Measurements from ENCODE around the gene SSBP3. TPM values are rescaled to one million over a fixed set of nuclear protein-coding genes. Genes with fewer than 3 reads are reported as not detected.
"Not testable (repeated sequence)": the region's sequence is repeated elsewhere in the genome, so short reads cannot be mapped to it uniquely, and the experiment has no call there.

Gene SSBP3
- total RNA-seq, 1 donor from 2014 or later = 27.1 TPM

DNA sequence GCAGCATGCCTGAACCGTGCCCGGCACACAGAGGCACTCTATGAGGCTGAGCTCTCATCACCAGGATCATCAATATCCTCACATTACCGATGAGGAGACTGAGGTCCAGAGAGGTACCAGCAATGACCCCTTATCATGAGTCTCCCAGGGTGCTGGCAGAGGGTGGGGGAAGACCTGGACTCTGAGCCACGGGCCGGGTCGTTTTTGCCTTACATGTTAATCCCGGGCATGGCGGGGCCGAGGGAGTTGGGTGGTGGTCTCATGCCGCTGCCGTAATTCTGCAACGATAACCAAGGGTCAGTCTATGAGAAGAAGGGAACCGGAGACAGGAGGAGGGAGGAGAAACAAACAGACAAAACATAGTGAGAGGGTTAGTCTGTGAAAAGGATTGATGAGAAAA, 163.2 kb downstream of the SSBP3 start:
- H3K9ac ChIP-seq (ENCODE audit: low read depth in 1 of 3, low read length in 3 of 3) = no peak overlapping the region
- no peaks in the 10 kb centered on the region for H3K27me3 ChIP-seq (ENCODE audit: control insufficient read depth in 3 of 3, insufficient read depth in 3 of 3, low read length in 3 of 3)
- no peak overlapping the region for H3K27ac ChIP-seq (ENCODE audit: low read depth, low read length)
- peaks cover 30 to 48% (median 33%) of the 10 kb centered on the region in 3 donors for H3K36me3 ChIP-seq (ENCODE audit: control insufficient read depth in 3 of 3, insufficient read depth in 3 of 3, low read length in 3 of 3)
- no peaks in the 10 kb centered on the region for H3K9me3 ChIP-seq (ENCODE audit: control insufficient read depth in 3 of 3, low read length in 3 of 3)
- no peak overlapping the region for H3K4me3 ChIP-seq (ENCODE audit: low read length in 3 of 3)
- H3K4me1 ChIP-seq (ENCODE audit: control insufficient read depth in 3 of 3, insufficient read depth in 3 of 3, low read length in 3 of 3) = peaks cover 4 to 26% (median 15%) of the 10 kb centered on the region in 3 donors

DNA sequence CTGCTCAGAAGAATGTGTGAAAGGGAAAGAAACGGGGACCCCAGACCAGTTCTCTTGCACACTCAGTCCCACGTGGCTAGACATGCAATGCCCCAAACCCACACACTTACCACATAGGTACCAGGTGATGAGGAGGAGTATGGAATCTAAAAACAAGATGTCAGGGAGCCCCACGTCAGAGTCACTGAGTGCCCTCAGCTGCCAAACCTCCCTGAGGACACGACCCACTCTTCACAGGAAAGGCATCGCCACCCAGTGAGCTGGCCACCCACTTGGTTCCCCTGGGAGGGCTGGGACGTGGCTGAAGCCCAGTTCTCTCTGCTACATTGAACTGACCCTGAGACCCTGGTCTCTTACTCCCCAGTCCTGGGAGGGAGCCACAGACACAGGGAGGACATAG, 164.8 kb downstream of the SSBP3 start:
- H3K9ac ChIP-seq (ENCODE audit: low read depth in 1 of 3, low read length in 3 of 3) = no peak overlapping the region
- no peaks in the 10 kb centered on the region for H3K27me3 ChIP-seq (ENCODE audit: control insufficient read depth in 3 of 3, insufficient read depth in 3 of 3, low read length in 3 of 3)
- H3K27ac ChIP-seq (ENCODE audit: low read depth, low read length) = no peak overlapping the region
- H3K4me1 ChIP-seq (ENCODE audit: control insufficient read depth in 3 of 3, insufficient read depth in 3 of 3, low read length in 3 of 3) = peaks cover 4 to 14% (median 13%) of the 10 kb centered on the region in 3 donors
- peaks cover 37 to 56% (median 50%) of the 10 kb centered on the region in 3 donors for H3K36me3 ChIP-seq (ENCODE audit: control insufficient read depth in 3 of 3, insufficient read depth in 3 of 3, low read length in 3 of 3)
- H3K9me3 ChIP-seq (ENCODE audit: control insufficient read depth in 3 of 3, low read length in 3 of 3) = no peaks in the 10 kb centered on the region
- H3K4me3 ChIP-seq (ENCODE audit: low read length in 3 of 3) = no peak overlapping the region

DNA sequence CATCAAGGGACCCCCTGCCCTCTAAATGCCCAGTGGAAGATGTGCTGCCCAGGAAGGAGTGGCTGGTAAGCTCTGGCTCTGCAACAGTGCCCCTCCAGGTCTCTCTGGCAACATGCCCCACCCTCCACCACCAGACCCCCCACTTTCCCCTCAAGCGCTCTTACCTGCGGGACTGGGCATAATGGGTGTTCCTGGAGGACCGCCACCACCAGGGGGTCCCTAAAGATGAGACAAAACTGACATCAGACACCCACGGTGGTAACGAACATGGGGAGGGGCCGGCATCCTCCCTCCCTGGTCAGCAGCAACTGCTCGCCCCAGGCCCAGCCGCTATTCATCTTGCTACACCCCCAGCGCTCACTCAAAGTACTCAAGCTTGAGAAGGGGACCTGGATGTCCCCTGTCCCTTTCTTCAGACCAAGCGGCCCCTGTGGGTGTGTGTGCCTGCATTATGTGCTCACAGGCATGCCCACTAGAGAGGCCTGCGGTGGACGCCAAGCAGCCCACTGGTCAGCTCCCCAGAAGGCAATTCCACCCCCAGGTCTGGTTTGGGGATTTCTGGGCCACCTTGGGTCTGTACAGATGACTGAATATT, 165.4 kb downstream of the SSBP3 start:
- Histone ChIP-seq H3K36me3 (ENCODE audit: control insufficient read depth in 3 of 3, insufficient read depth in 3 of 3, low read length in 3 of 3) (peaks cover 38 to 54% (median 51%) of the 10 kb centered on the region in 3 donors), H3K9ac (ENCODE audit: low read depth in 1 of 3, low read length in 3 of 3) (no peak overlapping the region)

DNA sequence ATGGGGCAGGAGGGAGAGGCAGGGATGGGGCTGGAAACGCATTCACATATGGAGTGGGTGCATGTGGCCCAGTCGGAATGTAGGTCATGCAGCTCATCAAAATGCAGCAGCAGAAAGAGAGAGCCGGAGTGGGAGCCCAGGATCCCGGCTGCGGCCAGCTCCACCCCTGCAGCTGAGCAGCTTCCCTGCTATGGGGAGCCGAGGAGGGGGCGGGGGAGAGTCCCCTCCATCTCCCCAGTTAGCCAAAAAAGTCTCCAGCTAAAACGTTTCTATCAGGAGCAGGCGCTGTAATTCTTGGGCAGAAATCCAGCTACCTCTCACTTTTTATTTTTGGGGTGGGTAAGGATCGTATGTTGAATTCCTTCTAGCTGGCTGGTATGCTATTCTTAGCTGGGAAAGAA, 166.6 kb downstream of the SSBP3 start:
- Histone ChIP-seq H3K4me1 (ENCODE audit: control insufficient read depth in 3 of 3, insufficient read depth in 3 of 3, low read length in 3 of 3) (peaks cover 0 to 5% (median 5%) of the 10 kb centered on the region in 3 donors), H3K27me3 (ENCODE audit: control insufficient read depth in 3 of 3, insufficient read depth in 3 of 3, low read length in 3 of 3) (no peaks in the 10 kb centered on the region), H3K27ac (ENCODE audit: low read depth, low read length) (no peak overlapping the region), H3K9ac (ENCODE audit: low read depth in 1 of 3, low read length in 3 of 3) (peak overlapping the region in 1 of 3 donors; percentile 45), H3K36me3 (ENCODE audit: control insufficient read depth in 3 of 3, insufficient read depth in 3 of 3, low read length in 3 of 3) (peaks cover 37 to 53% (median 47%) of the 10 kb centered on the region in 3 donors), H3K4me3 (ENCODE audit: low read length in 3 of 3) (no peak overlapping the region), H3K9me3 (ENCODE audit: control insufficient read depth in 3 of 3, low read length in 3 of 3) (no peaks in the 10 kb centered on the region)

More for the DNA sequence above, 165.4 kb downstream of the SSBP3 start:
- no peak overlapping the region for H3K4me3 ChIP-seq (ENCODE audit: low read length in 3 of 3)
- peaks cover under 1 to 13% (median 11%) of the 10 kb centered on the region in 3 donors for H3K4me1 ChIP-seq (ENCODE audit: control insufficient read depth in 3 of 3, insufficient read depth in 3 of 3, low read length in 3 of 3)
- H3K27me3 ChIP-seq (ENCODE audit: control insufficient read depth in 3 of 3, insufficient read depth in 3 of 3, low read length in 3 of 3) = no peaks in the 10 kb centered on the region
- H3K9me3 ChIP-seq (ENCODE audit: control insufficient read depth in 3 of 3, low read length in 3 of 3) = no peaks in the 10 kb centered on the region
- H3K27ac ChIP-seq (ENCODE audit: low read depth, low read length) = no peak overlapping the region

DNA sequence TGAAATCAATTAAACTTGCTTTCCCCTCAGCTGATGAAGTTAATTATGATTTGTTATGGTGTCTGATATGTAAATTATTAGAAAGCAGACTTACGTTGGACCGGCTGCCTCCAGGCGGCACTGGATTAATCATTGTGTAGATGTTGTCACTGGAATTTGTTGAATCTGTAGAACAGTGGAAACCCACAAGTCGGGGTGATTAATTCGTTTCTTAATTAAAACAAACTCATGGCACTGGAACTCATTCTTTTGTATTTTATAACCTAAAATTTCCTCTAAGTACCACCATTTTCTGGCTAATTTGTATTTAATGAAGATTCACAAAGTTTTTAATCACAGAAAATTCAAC, 167.2 kb downstream of the SSBP3 start:
- H3K4me3 ChIP-seq (ENCODE audit: low read length in 3 of 3) = no peak overlapping the region
- H3K36me3 ChIP-seq (ENCODE audit: control insufficient read depth in 3 of 3, insufficient read depth in 3 of 3, low read length in 3 of 3) = peaks cover 37 to 50% (median 47%) of the 10 kb centered on the region in 3 donors
- H3K4me1 ChIP-seq (ENCODE audit: control insufficient read depth in 3 of 3, insufficient read depth in 3 of 3, low read length in 3 of 3) = peaks cover 0 to 5% (median 5%) of the 10 kb centered on the region in 3 donors
- H3K9me3 ChIP-seq (ENCODE audit: control insufficient read depth in 3 of 3, low read length in 3 of 3) = no peaks in the 10 kb centered on the region
- H3K27ac ChIP-seq (ENCODE audit: low read depth, low read length) = no peak overlapping the region
- no peak overlapping the region for H3K9ac ChIP-seq (ENCODE audit: low read depth in 1 of 3, low read length in 3 of 3)
- no peaks in the 10 kb centered on the region for H3K27me3 ChIP-seq (ENCODE audit: control insufficient read depth in 3 of 3, insufficient read depth in 3 of 3, low read length in 3 of 3)

DNA sequence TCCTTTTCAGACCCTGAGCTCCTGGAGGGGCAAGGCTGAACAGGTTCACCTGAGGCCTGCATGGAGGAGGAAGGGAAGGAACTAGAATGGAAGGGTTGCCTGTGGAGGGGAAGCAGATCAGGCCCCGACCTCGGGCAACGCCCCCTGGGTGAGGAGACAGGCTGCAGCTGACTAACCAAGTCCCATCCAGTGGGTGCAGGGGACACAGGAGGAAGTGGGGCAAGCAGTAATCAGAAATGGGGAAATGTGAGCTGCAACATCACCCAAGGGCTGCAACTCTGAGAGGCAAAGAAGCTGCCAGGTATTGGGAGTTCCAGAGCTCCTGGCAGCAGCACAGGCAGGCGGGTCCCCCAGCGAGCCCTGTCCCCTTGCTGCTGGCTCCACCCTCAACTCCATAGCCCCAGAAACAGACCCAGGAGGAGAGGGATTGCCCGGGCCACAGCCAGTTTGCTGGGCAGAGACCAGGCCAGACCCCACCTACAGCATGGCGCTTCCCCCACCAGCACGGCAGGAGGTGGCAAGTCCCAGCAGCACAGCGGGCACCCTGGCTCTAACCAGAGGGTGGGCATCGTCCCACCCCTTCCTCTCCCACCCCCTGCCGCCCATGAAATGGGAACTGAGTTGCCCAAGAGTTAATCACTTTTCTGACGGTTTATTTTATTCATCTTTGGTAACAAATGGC, 167.7 kb downstream of the SSBP3 start:
- Histone ChIP-seq H3K27ac (ENCODE audit: low read depth, low read length) (no peak overlapping the region), H3K4me3 (ENCODE audit: low read length in 3 of 3) (no peak overlapping the region), H3K9ac (ENCODE audit: low read depth in 1 of 3, low read length in 3 of 3) (no peak overlapping the region), H3K9me3 (ENCODE audit: control insufficient read depth in 3 of 3, low read length in 3 of 3) (no peaks in the 10 kb centered on the region), H3K27me3 (ENCODE audit: control insufficient read depth in 3 of 3, insufficient read depth in 3 of 3, low read length in 3 of 3) (no peaks in the 10 kb centered on the region), H3K36me3 (ENCODE audit: control insufficient read depth in 3 of 3, insufficient read depth in 3 of 3, low read length in 3 of 3) (peaks cover 37 to 47% (median 47%) of the 10 kb centered on the region in 3 donors), H3K4me1 (ENCODE audit: control insufficient read depth in 3 of 3, insufficient read depth in 3 of 3, low read length in 3 of 3) (peaks cover 0 to 5% (median 5%) of the 10 kb centered on the region in 3 donors)

DNA sequence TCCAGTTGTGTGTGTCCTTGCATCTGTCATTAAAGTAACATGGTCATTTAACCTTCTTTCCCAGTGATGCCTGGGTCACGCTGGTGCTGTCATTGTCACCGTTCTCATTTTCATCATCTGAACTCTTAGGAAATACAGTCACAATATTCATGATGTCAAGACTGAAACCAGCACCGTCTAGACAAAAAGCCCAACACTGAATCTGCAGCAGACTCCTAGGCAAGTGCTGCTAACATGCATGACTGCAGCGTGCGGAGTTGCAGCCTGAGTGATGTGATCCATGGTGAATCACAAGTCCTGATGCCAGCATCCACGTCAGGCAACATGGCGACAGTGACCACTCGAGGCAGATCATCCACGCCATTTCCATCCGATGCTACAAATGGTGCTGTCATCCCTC, 168.6 kb downstream of the SSBP3 start:
- H3K9me3 ChIP-seq (ENCODE audit: control insufficient read depth in 3 of 3, low read length in 3 of 3) = no peaks in the 10 kb centered on the region
- H3K4me1 ChIP-seq (ENCODE audit: control insufficient read depth in 3 of 3, insufficient read depth in 3 of 3, low read length in 3 of 3) = peaks cover 0 to 5% (median 5%) of the 10 kb centered on the region in 3 donors
- peaks cover 33 to 47% (median 40%) of the 10 kb centered on the region in 3 donors for H3K36me3 ChIP-seq (ENCODE audit: control insufficient read depth in 3 of 3, insufficient read depth in 3 of 3, low read length in 3 of 3)
- H3K27me3 ChIP-seq (ENCODE audit: control insufficient read depth in 3 of 3, insufficient read depth in 3 of 3, low read length in 3 of 3) = no peaks in the 10 kb centered on the region
- no peak overlapping the region for H3K9ac ChIP-seq (ENCODE audit: low read depth in 1 of 3, low read length in 3 of 3)
- no peak overlapping the region for H3K27ac ChIP-seq (ENCODE audit: low read depth, low read length)
- no peak overlapping the region for H3K4me3 ChIP-seq (ENCODE audit: low read length in 3 of 3)

DNA sequence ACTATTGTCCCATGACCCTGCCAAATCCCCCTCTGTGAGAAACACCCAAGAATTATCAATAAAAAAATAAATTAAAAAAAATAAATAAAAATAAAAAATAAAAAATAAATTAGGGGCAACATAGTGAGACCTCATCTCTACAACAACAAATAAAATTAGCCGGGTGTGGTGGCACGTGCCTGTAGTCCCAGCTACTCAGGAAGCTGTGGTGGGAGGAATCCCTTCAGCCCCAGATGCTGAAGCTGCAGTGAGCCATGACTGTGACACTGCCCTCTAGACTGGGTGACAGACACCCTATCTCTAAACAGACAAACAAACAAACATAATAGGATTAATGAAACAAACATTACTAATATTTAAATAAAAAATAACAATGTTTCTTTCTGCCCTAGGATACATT, 171.9 kb downstream of the SSBP3 start:
- H3K27me3 ChIP-seq (ENCODE audit: control insufficient read depth in 3 of 3, insufficient read depth in 3 of 3, low read length in 3 of 3) = no peaks in the 10 kb centered on the region
- H3K36me3 ChIP-seq (ENCODE audit: control insufficient read depth in 3 of 3, insufficient read depth in 3 of 3, low read length in 3 of 3) = peaks cover 23 to 34% (median 24%) of the 10 kb centered on the region in 3 donors
- H3K4me1 ChIP-seq (ENCODE audit: control insufficient read depth in 3 of 3, insufficient read depth in 3 of 3, low read length in 3 of 3) = peaks cover 0 to 2% (median 2%) of the 10 kb centered on the region in 3 donors
- no peak overlapping the region for H3K9ac ChIP-seq (ENCODE audit: low read depth in 1 of 3, low read length in 3 of 3)
- H3K4me3 ChIP-seq (ENCODE audit: low read length in 3 of 3) = no peak overlapping the region
- H3K9me3 ChIP-seq (ENCODE audit: control insufficient read depth in 3 of 3, low read length in 3 of 3) = no peaks in the 10 kb centered on the region
- no peak overlapping the region for H3K27ac ChIP-seq (ENCODE audit: low read depth, low read length)

DNA sequence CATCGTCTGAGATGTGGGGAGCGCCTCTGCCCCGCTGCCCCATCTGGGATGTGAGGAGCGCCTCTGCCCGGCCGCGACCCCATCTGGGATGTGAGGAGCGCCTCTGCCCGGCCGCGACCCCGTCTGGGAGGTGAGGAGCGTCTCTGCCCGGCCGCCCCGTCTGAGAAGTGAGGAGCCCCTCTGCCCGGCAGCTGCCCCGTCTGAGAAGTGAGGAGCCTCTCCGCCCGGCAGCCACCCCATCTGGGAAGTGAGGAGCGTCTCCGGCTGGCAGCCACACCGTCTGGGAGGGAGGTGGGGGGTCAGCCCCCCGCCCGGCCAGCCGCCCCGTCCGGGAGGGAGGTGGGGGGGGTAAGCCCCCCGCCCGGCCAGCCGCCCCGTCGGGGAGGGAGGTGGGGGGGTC, 173.0 kb downstream of the SSBP3 start:
- H3K27ac ChIP-seq (ENCODE audit: low read depth, low read length); H3K9me3 ChIP-seq (ENCODE audit: control insufficient read depth in 3 of 3, low read length in 3 of 3); H3K4me3 ChIP-seq (ENCODE audit: low read length in 3 of 3); H3K4me1 ChIP-seq (ENCODE audit: control insufficient read depth in 3 of 3, insufficient read depth in 3 of 3, low read length in 3 of 3); H3K27me3 ChIP-seq (ENCODE audit: control insufficient read depth in 3 of 3, insufficient read depth in 3 of 3, low read length in 3 of 3); H3K9ac ChIP-seq (ENCODE audit: low read depth in 1 of 3, low read length in 3 of 3): not testable (repeated sequence)
- H3K36me3 ChIP-seq (ENCODE audit: control insufficient read depth in 3 of 3, insufficient read depth in 3 of 3, low read length in 3 of 3) = peaks cover 16 to 25% (median 21%) of the 10 kb centered on the region in 3 donors

Data from skeletal muscle tissue (tissue), 4 donors.